Fibroblast of mammary gland (primary cell): ENCODE results near the gene GPR84.

ENCODE experiments used
- DNase-seq: peaks from one replicate; pipeline ENCODE4 v3.0.0-alpha.2; 2010; ENCODE audit warnings: low read depth
- H3K4me3 ChIP-seq: 2 replicates; pipeline ENCODE4 v1.5.1; 2011; ENCODE audit warnings: low read depth, mild to moderate bottlenecking, low read length, moderate library complexity; ENCODE audit not compliant: control insufficient read depth
- TF ChIP-seq, protein P1 (sequence below): conservative IDR thresholded peaks from 2 replicates; pipeline ENCODE4 v1.5.1; 2011; ENCODE audit warnings: low read depth, low read length, inconsistent platforms; ENCODE audit not compliant: control insufficient read depth, insufficient read depth

The GPR84 gene

DNA sequence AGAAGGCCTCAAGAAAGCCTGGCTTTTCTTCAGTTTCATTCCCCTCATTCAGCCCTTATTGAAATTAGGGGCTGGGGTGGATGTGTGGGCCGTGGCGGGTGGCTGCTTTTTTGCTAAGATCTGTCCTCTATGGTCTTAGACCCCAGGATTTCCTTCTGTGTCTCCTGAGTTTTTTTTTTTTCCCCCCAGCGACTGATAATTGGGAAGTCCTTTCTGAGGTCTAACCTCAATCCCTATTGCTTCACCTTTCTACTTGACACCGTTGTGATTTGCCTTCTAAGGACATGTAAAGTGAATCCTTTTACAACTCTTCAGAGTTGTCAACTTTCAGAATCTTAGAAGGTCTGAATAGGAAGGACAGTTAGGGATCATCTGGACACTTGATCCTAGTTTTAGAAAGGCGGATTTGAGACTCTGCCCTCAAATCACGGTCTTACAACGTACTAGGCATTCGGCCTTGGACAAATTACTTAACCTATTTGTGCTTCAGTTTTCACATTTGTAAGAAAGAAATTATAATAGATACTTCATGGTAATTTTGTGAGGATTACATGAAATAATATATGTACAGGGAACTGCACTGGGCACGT, 4.4 kb downstream of the GPR84 start:
- H3K4me3 ChIP-seq = peak overlapping the region; percentile 62
- TF ChIP-seq, protein P1, sequence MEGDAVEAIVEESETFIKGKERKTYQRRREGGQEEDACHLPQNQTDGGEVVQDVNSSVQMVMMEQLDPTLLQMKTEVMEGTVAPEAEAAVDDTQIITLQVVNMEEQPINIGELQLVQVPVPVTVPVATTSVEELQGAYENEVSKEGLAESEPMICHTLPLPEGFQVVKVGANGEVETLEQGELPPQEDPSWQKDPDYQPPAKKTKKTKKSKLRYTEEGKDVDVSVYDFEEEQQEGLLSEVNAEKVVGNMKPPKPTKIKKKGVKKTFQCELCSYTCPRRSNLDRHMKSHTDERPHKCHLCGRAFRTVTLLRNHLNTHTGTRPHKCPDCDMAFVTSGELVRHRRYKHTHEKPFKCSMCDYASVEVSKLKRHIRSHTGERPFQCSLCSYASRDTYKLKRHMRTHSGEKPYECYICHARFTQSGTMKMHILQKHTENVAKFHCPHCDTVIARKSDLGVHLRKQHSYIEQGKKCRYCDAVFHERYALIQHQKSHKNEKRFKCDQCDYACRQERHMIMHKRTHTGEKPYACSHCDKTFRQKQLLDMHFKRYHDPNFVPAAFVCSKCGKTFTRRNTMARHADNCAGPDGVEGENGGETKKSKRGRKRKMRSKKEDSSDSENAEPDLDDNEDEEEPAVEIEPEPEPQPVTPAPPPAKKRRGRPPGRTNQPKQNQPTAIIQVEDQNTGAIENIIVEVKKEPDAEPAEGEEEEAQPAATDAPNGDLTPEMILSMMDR = no peak
- DNase-seq = no peak

DNA sequence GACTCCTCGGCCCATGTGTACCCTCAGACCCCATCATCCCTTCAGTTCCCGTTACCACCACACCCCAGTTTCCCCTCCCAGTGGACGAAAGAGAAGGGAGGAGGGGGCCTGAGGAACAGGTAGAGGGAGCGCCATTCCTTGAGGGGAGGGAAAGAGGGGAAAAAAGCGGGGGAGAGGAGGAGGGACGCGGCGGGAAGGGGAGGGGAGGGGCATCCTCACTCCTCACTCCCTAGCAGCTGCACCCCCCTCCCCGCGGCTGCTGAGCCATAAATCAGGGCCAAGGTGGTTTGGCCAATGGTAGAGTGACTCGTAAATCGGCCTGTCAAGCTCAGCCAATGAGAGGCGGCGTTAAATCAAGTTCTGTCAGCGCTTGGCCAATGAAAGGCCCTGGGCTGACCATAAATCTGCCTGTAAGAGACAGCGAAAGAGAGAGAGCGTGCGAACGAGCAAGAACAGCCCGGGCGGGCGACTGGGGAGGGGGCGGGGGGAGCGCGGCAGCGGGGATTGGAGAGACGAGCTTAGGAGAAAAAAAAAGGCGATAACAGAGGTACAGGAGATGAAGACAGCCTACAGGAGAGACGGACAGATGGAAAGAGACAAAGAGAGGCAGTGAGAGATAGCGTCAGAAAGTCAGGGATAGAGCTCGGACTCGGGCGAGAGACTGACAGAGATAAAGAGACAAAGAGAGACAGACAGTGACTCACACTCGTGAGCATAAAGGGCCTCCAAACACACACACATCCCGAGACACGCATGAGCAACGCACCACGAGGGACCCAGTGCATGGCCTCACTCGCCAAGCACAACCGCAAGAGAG, 5.1 kb downstream of the GPR84 start:
- TF ChIP-seq, protein P1 = no peak
- H3K4me3 ChIP-seq = peak overlapping the region; percentile 62
- peak; percentile 99 for DNase-seq

DNA sequence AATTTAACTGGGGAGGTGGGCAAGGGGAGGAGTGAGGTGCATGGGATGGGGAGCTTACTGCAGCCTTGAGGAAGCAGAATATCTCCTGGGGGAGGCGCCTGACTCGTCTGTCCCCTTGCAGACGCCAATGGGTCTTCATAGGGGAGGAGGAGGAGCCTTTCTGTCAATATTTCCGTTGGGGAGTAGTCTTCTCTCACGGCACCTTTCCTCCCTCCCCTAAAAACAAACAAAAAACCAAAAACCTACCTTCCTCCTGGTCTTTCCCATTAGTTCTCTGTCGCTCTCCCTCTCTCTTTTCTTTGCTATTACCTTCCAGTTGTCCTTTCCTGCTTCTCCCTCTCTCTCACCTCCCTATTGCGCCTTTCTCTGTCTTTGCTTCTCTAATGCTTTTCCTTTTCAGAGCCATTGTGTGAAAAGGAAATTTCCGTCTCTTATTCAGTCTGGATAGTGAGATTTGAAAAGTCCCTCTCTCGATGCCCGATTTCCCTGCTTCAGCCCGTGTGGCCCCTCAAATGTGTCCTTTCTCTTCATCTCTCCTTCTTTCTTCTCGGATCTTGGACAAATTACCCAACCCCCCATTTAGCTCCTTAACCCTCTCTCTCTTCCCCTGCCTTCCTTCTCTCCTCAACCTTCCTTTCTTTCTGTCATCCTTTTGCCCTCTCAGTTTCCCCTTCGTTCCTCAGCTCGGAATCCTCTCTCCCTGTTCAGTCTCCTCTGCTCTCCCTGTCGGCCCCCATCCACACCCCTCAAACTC, 5.9 kb downstream of the GPR84 start:
- TF ChIP-seq, protein P1 = no peak
- peak; percentile 35 for DNase-seq
- peak overlapping the region; percentile 62 for H3K4me3 ChIP-seq

DNA sequence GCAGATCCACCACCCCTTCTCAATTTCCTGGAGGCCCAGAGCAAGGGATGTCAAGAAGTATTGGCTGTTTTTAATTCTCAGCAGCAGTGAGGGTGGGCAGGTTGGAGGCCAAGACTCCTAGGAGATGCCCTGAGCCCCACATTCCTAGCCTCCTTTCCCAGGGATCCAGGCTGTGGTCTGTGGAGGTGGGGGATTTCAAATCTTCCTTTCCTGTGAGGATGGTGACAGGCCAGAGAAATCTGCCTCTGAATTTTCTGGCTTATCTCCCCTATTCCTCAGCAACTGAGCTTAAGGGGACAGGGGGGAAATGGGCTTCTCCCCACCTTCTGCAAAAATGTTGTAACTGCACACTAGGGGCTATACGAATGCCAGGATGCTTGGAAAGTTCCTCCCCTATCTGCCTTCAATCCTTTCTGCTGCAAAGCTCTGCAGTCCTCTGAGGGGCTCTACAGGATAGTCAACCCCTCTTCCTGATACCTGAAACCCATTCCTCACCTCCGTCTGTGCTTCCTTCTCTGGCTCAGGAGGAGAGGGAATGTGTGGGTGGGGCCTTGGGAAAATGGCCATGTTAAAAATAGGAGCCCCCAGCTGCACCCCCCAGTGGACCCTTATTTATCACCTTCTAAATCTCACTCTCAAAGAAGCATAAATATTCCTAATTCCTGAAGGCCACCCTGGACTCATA, 6.6 kb downstream of the GPR84 start:
- no peak for DNase-seq
- no peak overlapping the region for H3K4me3 ChIP-seq
- TF ChIP-seq, protein P1 = no peak

DNA sequence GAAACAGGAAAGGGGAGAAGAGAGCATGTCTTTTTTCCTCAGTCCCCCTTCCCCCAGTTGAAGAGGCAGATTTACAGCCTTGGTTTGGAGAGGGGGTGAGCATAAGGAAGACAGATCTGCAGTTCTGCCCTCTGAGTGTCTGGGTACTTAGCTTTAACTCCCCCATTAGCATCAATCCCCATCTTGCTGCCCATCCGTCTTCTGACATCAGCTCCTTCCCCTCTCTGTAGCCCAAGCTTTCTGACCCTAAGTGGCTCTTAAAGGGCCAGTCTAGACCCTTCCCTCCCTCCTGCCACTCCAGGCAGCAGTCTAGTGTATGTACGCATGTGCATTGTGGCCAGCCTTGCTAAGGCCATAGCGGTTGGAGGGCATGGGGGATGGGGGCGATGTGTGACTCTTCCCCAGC, 7.3 kb downstream of the GPR84 start:
- TF ChIP-seq, protein P1 = no peak
- no peak for DNase-seq
- H3K4me3 ChIP-seq = no peak overlapping the region

DNA sequence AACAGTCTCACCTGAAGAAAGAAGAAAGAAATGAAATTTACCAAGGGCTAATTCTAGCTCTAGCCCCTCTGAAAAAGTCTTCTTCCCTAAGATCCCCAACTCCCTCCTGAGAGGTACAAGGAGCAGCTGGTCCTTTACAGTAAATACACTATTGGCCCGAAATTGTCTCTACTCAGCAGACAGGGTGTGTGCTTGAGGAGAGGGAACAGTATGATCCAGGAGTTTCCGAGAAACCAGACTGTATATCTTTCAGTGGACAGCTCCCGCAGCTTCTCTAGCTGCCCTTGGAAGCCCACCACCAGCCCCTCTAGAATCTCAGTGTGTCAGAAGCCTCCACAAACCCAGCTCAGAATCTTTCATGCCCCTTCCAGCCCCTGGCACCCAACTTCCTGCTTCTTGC, 8.1 kb downstream of the GPR84 start:
- TF ChIP-seq, protein P1 = no peak
- H3K4me3 ChIP-seq = no peak overlapping the region
- no peak for DNase-seq
